ENCODE measurements around the gene IL3RA.
"Not testable (repeated sequence)": the region's sequence is repeated elsewhere in the genome, so short reads cannot be mapped to it uniquely, and the experiment has no call there.

Gene IL3RA

GRCh38 chrX:1332433-1332832 is 4.2 kb upstream of the IL3RA start:
- H3K4me1 ChIP-seq (ENCODE audit: control insufficient read depth, insufficient read depth, low read length, unreplicated experiment); H2AFZ ChIP-seq (ENCODE audit: low read length, unreplicated experiment); H3K79me2 ChIP-seq (ENCODE audit: control insufficient read depth, insufficient read depth, low read length, unreplicated experiment); H3K4me3 ChIP-seq (ENCODE audit: low read depth, low read length); H3K36me3 ChIP-seq (ENCODE audit: insufficient read depth, low read length); H3K27ac ChIP-seq (ENCODE audit: low read depth, low read length): not testable (repeated sequence)
- H3K27me3 ChIP-seq (ENCODE audit: insufficient read depth, low read length), result peaks cover 15% of the 10 kb centered on the region; the same call in 1 of the 2 replicates

DNA sequence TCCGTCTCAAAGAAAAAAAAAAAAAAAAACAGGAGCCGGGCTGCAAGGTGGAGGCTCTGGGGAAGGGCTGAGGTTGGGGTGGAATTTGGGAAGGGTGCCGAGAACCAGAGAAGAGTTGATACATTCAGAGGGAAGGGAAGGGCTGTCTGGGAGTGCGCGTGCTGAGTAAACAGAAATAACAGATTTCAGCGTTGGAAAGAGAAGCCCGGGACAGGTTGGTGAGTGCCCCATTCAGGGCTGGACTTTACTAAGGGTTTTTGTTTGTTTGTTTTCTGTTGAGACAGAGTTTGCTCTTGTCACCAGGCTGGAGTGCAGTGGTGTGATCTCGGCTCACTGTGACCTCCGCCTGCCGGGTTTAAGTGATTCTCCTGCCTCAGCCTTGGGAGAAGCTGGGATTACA is 1.7 kb upstream of the IL3RA start:
- H2AFZ ChIP-seq (ENCODE audit: low read length, unreplicated experiment), result no peak overlapping the region
- no peaks in the 10 kb centered on the region for H3K79me2 ChIP-seq (ENCODE audit: control insufficient read depth, insufficient read depth, low read length, unreplicated experiment)
- H3K27ac ChIP-seq (ENCODE audit: low read depth, low read length), result no peak overlapping the region
- no peaks in the 10 kb centered on the region for H3K4me1 ChIP-seq (ENCODE audit: control insufficient read depth, insufficient read depth, low read length, unreplicated experiment)
- H3K4me3 ChIP-seq (ENCODE audit: low read depth, low read length), result no peak overlapping the region
- no peaks in the 10 kb centered on the region for H3K36me3 ChIP-seq (ENCODE audit: insufficient read depth, low read length)
- H3K27me3 ChIP-seq (ENCODE audit: insufficient read depth, low read length), result peaks cover 7% of the 10 kb centered on the region; the same call in 1 of the 2 replicates

DNA sequence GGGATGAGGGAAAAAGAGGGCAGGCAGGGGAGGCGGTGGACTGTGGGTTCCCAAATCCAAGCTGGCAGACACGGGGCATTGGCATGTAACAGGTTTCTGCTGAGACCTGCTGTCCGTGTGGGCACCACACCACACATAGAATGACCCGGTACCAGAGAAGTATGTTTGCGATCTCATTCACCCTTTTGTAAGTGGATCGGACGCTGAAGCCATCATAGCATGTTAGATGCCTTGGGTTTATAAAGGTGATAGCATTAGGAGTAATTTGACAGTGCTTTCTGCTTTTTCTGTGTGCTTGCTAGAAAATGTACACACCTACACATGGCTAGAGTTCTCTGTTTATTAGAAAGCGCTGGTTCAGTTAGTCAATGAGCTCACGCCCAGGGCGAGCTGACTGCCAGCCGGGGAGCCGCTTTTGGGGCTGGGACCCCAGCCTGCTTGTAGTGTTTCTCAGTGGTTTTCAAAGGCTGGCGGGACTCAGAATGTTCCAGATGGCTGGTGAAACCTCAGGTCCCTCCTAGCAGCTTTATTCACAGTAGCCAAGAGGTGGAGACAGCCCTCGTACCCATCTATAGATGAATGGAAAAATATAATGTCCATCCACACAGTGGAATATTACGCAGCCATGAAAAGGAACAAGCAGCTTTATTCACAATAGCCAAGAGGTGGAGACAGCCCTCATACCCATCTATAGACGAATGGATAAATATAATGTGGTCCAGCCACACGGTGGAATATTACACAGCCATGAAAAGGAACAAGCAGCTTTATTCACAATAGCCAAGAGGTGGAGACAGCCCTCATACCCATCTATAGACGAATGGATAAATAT is 579 bp downstream of the IL3RA start:
- H3K4me1 ChIP-seq (ENCODE audit: control insufficient read depth, insufficient read depth, low read length, unreplicated experiment), result no peaks in the 10 kb centered on the region
- H3K36me3 ChIP-seq (ENCODE audit: insufficient read depth, low read length), result no peaks in the 10 kb centered on the region
- H3K4me3 ChIP-seq (ENCODE audit: low read depth, low read length), result peak overlapping the region; percentile 79
- H3K79me2 ChIP-seq (ENCODE audit: control insufficient read depth, insufficient read depth, low read length, unreplicated experiment), result no peaks in the 10 kb centered on the region
- peak overlapping the region; percentile 72 for H2AFZ ChIP-seq (ENCODE audit: low read length, unreplicated experiment)
- no peak overlapping the region for H3K27ac ChIP-seq (ENCODE audit: low read depth, low read length)
- peaks cover 7% of the 10 kb centered on the region; the same call in 1 of the 2 replicates for H3K27me3 ChIP-seq (ENCODE audit: insufficient read depth, low read length)

- H3K27ac ChIP-seq (ENCODE audit: low read depth, low read length), result no peak overlapping the region
- H3K27me3 ChIP-seq (ENCODE audit: insufficient read depth, low read length), result peaks cover 7% of the 10 kb centered on the region; the same call in 1 of the 2 replicates
- H3K79me2 ChIP-seq (ENCODE audit: control insufficient read depth, insufficient read depth, low read length, unreplicated experiment), result no peaks in the 10 kb centered on the region
- H3K4me3 ChIP-seq (ENCODE audit: low read depth, low read length), result no peak overlapping the region
- no peaks in the 10 kb centered on the region for H3K4me1 ChIP-seq (ENCODE audit: control insufficient read depth, insufficient read depth, low read length, unreplicated experiment)
- no peaks in the 10 kb centered on the region for H3K36me3 ChIP-seq (ENCODE audit: insufficient read depth, low read length)
- no peak overlapping the region for H2AFZ ChIP-seq (ENCODE audit: low read length, unreplicated experiment)
These were observed 5.1 kb downstream of the IL3RA start for GRCh38 chrX:1341545-1342184.

- not testable (repeated sequence) for H2AFZ ChIP-seq (ENCODE audit: low read length, unreplicated experiment); H3K4me1 ChIP-seq (ENCODE audit: control insufficient read depth, insufficient read depth, low read length, unreplicated experiment); H3K79me2 ChIP-seq (ENCODE audit: control insufficient read depth, insufficient read depth, low read length, unreplicated experiment); H3K36me3 ChIP-seq (ENCODE audit: insufficient read depth, low read length); H3K27ac ChIP-seq (ENCODE audit: low read depth, low read length); H3K4me3 ChIP-seq (ENCODE audit: low read depth, low read length); H3K27me3 ChIP-seq (ENCODE audit: insufficient read depth, low read length)
These were observed 13.0 kb downstream of the IL3RA start for GRCh38 chrX:1349606-1350005.

DNA sequence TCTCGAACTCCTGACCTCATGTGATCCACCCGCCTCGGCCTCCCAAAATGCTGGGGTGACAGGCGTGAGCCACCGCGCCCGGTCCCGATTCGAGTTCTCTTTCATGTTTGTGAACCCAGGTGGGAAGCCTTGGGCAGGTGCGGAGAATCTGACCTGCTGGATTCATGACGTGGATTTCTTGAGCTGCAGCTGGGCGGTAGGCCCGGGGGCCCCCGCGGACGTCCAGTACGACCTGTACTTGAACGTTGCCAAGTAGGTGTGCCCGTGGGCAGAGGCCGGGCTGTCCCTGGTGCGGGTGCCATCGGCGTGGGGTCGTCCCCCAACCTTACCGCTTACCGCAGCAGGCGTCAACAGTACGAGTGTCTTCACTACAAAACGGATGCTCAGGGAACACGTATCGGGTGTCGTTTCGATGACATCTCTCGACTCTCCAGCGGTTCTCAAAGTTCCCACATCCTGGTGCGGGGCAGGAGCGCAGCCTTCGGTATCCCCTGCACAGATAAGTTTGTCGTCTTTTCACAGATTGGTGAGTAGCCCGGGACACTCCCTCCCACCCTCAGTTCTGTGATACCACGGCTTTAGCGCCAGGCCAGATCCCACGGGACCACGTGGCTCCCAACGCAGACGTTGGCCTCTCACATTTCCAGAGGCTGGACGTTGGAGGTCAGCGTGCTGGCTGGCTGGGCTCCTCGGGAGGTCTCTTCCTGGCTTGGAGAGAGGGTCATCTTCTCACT is 15.6 kb downstream of the IL3RA start:
- Histone ChIP-seq H2AFZ (ENCODE audit: low read length, unreplicated experiment) (no peak overlapping the region), H3K4me3 (ENCODE audit: low read depth, low read length) (no peak overlapping the region), H3K27me3 (ENCODE audit: insufficient read depth, low read length) (no peaks in the 10 kb centered on the region), H3K4me1 (ENCODE audit: control insufficient read depth, insufficient read depth, low read length, unreplicated experiment) (no peaks in the 10 kb centered on the region), H3K36me3 (ENCODE audit: insufficient read depth, low read length) (no peaks in the 10 kb centered on the region), H3K79me2 (ENCODE audit: control insufficient read depth, insufficient read depth, low read length, unreplicated experiment) (no peaks in the 10 kb centered on the region), H3K27ac (ENCODE audit: low read depth, low read length) (no peak overlapping the region)

GRCh38 chrX:1354036-1355019 is 17.7 kb downstream of the IL3RA start:
- no peaks in the 10 kb centered on the region for H3K4me1 ChIP-seq (ENCODE audit: control insufficient read depth, insufficient read depth, low read length, unreplicated experiment)
- no peaks in the 10 kb centered on the region for H3K27me3 ChIP-seq (ENCODE audit: insufficient read depth, low read length)
- no peaks in the 10 kb centered on the region for H3K79me2 ChIP-seq (ENCODE audit: control insufficient read depth, insufficient read depth, low read length, unreplicated experiment)
- H3K27ac ChIP-seq (ENCODE audit: low read depth, low read length), result no peak overlapping the region
- H3K36me3 ChIP-seq (ENCODE audit: insufficient read depth, low read length), result no peaks in the 10 kb centered on the region
- H3K4me3 ChIP-seq (ENCODE audit: low read depth, low read length), result no peak overlapping the region
- no peak overlapping the region for H2AFZ ChIP-seq (ENCODE audit: low read length, unreplicated experiment)

DNA sequence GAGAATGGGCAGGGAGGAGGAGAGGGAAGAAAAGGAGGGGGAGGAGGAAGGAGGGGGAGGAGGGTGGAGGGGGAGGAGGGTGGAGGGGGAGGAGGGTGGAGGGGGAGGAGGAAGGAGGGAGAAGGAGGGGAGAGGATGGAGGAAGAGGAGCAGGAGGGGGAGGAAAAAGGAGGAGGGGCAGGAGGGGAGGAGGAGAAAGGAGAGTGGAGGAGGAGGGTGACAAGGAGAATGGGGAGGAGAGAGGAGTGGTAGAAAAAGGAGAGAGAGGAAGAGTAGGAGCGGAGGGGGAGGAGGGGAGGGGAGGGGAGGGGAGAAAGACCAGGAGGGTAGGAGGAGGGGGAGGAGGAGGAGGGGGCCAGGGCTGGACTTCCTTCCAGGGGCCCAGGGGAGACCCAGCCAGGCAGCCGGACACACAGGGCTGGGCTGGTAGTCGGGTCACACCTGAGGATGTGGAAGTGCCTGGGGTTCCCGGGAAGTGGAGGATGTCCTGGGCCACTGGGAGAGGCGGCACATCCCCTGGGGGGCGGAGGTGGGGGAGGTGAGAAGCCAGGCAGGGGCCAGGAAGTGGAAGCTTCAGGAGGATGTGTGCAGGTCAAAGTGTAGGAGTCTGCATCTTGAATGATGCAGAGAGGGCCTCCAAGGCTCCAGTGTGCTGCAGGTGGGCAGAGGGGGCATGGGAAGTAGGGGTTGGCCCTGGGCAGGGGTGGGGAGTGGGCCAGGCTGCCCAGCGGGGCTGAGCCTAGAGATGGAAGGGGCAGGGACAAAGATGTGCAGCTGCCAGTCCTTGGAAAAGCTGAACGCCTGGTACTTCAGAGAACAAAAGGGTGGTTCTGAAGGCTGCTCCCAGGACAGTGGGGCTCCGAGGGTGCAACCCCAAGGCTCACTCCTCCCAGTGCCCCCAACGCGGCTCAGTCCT is 18.8 kb downstream of the IL3RA start:
- Histone ChIP-seq H3K27me3 (ENCODE audit: insufficient read depth, low read length) (no peaks in the 10 kb centered on the region), H3K4me3 (ENCODE audit: low read depth, low read length) (no peak overlapping the region), H3K79me2 (ENCODE audit: control insufficient read depth, insufficient read depth, low read length, unreplicated experiment) (no peaks in the 10 kb centered on the region), H2AFZ (ENCODE audit: low read length, unreplicated experiment) (no peak overlapping the region), H3K27ac (ENCODE audit: low read depth, low read length) (no peak overlapping the region), H3K4me1 (ENCODE audit: control insufficient read depth, insufficient read depth, low read length, unreplicated experiment) (no peaks in the 10 kb centered on the region), H3K36me3 (ENCODE audit: insufficient read depth, low read length) (no peaks in the 10 kb centered on the region)

DNA sequence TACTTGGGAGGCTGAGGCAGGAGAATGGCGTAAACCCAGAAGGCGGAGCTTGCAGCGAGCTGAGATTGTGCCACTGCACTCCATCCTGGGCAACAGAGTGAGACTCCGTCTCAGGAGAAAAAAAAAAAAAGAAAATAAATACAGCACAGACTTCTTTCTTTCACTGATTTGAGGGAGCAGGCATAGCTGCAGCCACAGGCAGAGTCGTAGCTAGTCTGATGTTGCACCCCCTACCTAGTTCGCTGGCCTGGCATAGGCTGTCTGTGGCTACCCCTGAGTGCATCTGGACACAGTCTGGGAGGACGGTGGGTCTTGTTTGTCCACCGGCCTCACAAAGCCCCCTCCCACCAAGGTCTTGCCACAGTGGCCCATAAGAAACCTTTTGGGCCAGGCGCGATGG is 21.4 kb downstream of the IL3RA start:
- no peaks in the 10 kb centered on the region for H3K79me2 ChIP-seq (ENCODE audit: control insufficient read depth, insufficient read depth, low read length, unreplicated experiment)
- H3K4me3 ChIP-seq (ENCODE audit: low read depth, low read length), result no peak overlapping the region
- H3K4me1 ChIP-seq (ENCODE audit: control insufficient read depth, insufficient read depth, low read length, unreplicated experiment), result no peaks in the 10 kb centered on the region
- H3K27ac ChIP-seq (ENCODE audit: low read depth, low read length), result no peak overlapping the region
- no peak overlapping the region for H2AFZ ChIP-seq (ENCODE audit: low read length, unreplicated experiment)
- H3K27me3 ChIP-seq (ENCODE audit: insufficient read depth, low read length), result no peaks in the 10 kb centered on the region
- no peaks in the 10 kb centered on the region for H3K36me3 ChIP-seq (ENCODE audit: insufficient read depth, low read length)

Measured in ACC112 (cell line).